ENCODE results near the gene RBAK. TPM values are rescaled to one million over a fixed set of nuclear protein-coding genes. Genes with fewer than 3 reads are reported as not detected.
"Not testable (repeated sequence)": the region's sequence is repeated elsewhere in the genome, so short reads cannot be mapped to it uniquely, and the experiment has no call there.

Gene RBAK
- total RNA-seq, 4 donors from 2014 or later, result 6.4 to 15.0 (median 9.6) TPM

- no peak for TF ChIP-seq POLR2AphosphoS5 (IDR thresholded peaks at IDR 0.05)
- no peak for TF ChIP-seq POLR2A (IDR thresholded peaks at IDR 0.05)
- peaks cover 7% of the 10 kb centered on the region for H3K36me3 ChIP-seq
- no peak overlapping the region for H3K4me3 ChIP-seq
- H3K9me3 ChIP-seq, result no peaks in the 10 kb centered on the region
- no peaks in the 10 kb centered on the region for H3K4me1 ChIP-seq
- DNase-seq (ENCODE audit: low spot score in 2 of 2), result peak in 1 of 2 donors; percentile 47
- 95% methylated on average over 9 of the region's 9 CpGs for WGBS
- H3K27me3 ChIP-seq, result no peaks in the 10 kb centered on the region
- H3K27ac ChIP-seq, result no peak overlapping the region
Measured at GRCh38 chr7:5020098-5020497, 25.6 kb upstream of the RBAK start.

DNA sequence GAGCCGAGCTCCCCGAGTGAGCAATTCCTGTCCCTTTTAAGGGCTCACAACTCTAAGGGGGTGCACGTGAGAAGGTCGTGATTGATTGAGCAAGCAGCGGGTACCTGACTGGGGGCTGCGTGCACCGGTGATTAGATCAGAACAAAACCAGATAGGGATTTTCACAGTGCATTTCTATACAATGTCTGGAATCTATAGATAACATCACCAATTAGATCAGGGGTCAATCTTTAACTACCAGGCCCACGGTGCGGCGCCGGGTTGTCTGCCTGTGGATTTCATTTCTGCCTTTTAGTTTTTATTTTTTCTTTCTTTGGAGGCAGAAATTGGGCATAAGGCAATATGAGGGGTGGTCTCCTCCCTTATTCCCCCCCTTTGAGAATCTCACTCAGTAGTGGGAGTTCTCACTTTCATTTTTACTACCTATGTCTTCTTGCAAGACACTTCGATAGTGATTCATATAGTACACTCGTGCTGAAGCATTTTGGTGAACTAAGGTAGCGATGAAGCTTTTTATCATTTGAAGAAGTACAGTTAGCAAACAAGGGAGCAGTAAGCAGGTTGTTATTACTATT, 24.6 kb upstream of the RBAK start:
- WGBS, result 86% methylated on average over 14 of the region's 14 CpGs
- H3K27me3 ChIP-seq, H3K9me3 ChIP-seq, H3K27ac ChIP-seq, H3K4me1 ChIP-seq, H3K36me3 ChIP-seq, H3K4me3 ChIP-seq: not testable (repeated sequence)
- peak in 1 of 2 donors; percentile 40 for DNase-seq (ENCODE audit: low spot score in 2 of 2)

GRCh38 chr7:5023626-5024025, 22.0 kb upstream of the RBAK start:
- H3K4me1 ChIP-seq, H3K36me3 ChIP-seq, H3K4me3 ChIP-seq, H3K27ac ChIP-seq, H3K9me3 ChIP-seq, H3K27me3 ChIP-seq: not testable (repeated sequence)
- 90% methylated on average over 12 of the region's 12 CpGs for WGBS
- peak in 1 of 2 donors; percentile 34 for DNase-seq (ENCODE audit: low spot score in 2 of 2)

DNA sequence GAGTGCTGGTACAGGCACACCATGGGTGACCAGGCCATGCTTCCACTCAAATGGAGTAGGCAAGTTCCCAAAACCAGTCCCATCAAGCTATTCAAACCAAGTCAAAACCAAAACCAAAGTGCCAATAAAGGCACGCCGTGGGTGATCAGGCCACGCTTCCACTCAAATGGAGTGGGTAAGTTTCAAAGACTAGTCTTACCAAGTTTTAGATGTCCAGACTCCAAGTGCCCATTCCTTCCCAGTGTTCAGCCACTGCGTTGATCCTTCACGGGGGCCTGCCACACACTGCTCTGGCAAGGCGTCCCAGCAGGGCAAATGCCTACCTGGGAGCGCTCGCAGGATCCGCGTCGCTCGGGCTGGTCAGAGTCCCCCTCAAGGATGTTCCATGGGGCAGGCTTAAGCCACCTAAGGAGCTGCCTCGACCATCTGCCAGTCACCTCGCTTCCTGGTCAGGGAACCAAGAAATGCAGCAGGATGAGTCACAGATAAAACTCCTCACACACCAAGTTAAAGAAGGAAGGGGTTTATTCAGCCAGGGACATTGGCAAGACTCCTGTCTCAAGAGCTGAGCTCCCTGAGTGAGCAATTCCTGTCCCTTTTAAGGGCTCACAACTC, 17.8 kb upstream of the RBAK start:
- not testable (repeated sequence) for H3K4me3 ChIP-seq, H3K9me3 ChIP-seq, H3K36me3 ChIP-seq, H3K27me3 ChIP-seq, H3K27ac ChIP-seq, H3K4me1 ChIP-seq
- peak in 1 of 2 donors; percentile 37 for DNase-seq (ENCODE audit: low spot score in 2 of 2)
- WGBS, result 100% methylated on average over 3 of the region's 14 CpGs

GRCh38 chr7:5033186-5033585, 12.5 kb upstream of the RBAK start:
- not testable (repeated sequence) for H3K9me3 ChIP-seq, H3K27me3 ChIP-seq, H3K27ac ChIP-seq, H3K4me3 ChIP-seq, H3K4me1 ChIP-seq, H3K36me3 ChIP-seq
- DNase-seq (ENCODE audit: low spot score in 2 of 2), result peak in 1 of 2 donors; percentile 37
- 81% methylated on average over 10 of the region's 10 CpGs for WGBS

DNA sequence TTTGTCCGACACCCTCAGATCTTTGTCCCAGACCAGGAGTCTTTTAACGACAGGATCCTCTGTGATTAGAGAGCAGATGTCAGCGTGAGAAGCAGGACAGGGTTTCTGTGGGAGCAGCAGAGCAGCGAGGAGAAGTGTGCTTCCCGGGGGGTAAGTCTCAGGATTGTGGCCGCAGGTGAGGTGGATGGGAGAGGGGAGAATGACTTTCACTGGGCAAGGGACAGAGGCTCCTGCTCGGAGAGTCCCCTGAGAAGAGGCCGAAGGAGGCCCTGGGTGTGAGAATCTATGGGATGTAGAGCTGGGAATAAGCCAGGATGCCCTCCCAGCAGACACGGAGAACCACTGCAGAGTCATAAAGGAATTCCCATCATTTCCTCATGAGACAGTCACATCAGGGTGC, 10.4 kb upstream of the RBAK start:
- WGBS, result 89% methylated on average over 9 of the region's 9 CpGs
- no peak for DNase-seq (ENCODE audit: low spot score in 2 of 2)
- Histone ChIP-seq H3K36me3 (no peaks in the 10 kb centered on the region), H3K9me3 (no peaks in the 10 kb centered on the region), H3K27me3 (no peaks in the 10 kb centered on the region), H3K27ac (no peak overlapping the region), H3K4me1 (no peaks in the 10 kb centered on the region), H3K4me3 (no peak overlapping the region)
- TF ChIP-seq POLR2A (IDR thresholded peaks at IDR 0.05) (no peak), CTCF (IDR thresholded peaks at IDR 0.05) (no peak), EP300 (IDR thresholded peaks at IDR 0.05) (no peak), POLR2AphosphoS5 (IDR thresholded peaks at IDR 0.05) (no peak)

- Histone ChIP-seq H3K9me3 (no peaks in the 10 kb centered on the region), H3K4me1 (no peaks in the 10 kb centered on the region), H3K36me3 (no peaks in the 10 kb centered on the region), H3K27me3 (no peaks in the 10 kb centered on the region), H3K27ac (no peak overlapping the region), H3K4me3 (no peak overlapping the region)
- DNase-seq (ENCODE audit: low spot score in 2 of 2), result no peak
- TF ChIP-seq POLR2AphosphoS5 (IDR thresholded peaks at IDR 0.05) (no peak), CTCF (IDR thresholded peaks at IDR 0.05) (no peak), EP300 (IDR thresholded peaks at IDR 0.05) (no peak), POLR2A (IDR thresholded peaks at IDR 0.05) (no peak)
- 81% methylated on average over 9 of the region's 9 CpGs for WGBS
Measured at GRCh38 chr7:5036446-5036845, 9.2 kb upstream of the RBAK start.

DNA sequence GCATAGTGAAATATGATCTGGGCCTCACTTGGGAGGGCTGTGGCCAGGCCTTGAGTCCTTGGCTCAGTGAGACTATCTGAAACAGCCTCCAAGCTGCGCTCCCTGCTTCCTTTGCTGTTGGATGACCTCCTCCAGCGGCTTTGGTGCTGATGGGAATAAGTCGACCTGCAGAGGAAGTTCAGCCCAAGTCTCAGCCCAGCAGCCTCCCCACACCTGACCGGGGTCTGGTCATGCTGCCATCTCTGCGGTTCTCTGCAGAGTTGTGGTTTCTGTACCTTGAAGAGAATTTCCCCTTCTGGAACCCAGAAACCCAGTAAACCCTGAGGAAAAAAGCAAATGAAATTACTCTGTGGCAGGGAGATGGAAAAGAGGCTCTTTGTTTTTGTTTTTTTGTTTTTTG, 4.6 kb upstream of the RBAK start:
- H3K27ac ChIP-seq, result no peak overlapping the region
- H3K4me1 ChIP-seq, result peaks cover 5% of the 10 kb centered on the region
- no peak overlapping the region for H3K4me3 ChIP-seq
- TF ChIP-seq POLR2AphosphoS5 (IDR thresholded peaks at IDR 0.05) (no peak), EP300 (IDR thresholded peaks at IDR 0.05) (no peak), POLR2A (IDR thresholded peaks at IDR 0.05) (no peak), CTCF (IDR thresholded peaks at IDR 0.05) (no peak)
- H3K36me3 ChIP-seq, result no peaks in the 10 kb centered on the region
- WGBS, result 87% methylated on average over 5 of the region's 5 CpGs
- no peak for DNase-seq (ENCODE audit: low spot score in 2 of 2)
- H3K27me3 ChIP-seq, result no peaks in the 10 kb centered on the region
- no peaks in the 10 kb centered on the region for H3K9me3 ChIP-seq

Data from suprapubic skin (tissue), 4 donors.